Ureter (tissue), 1 donor: ENCODE results near the gene EIF4A2. TPM values are rescaled to one million over a fixed set of nuclear protein-coding genes. Genes with fewer than 3 reads are reported as not detected.
"Not testable (repeated sequence)": the region's sequence is repeated elsewhere in the genome, so short reads cannot be mapped to it uniquely, and the experiment has no call there.

ENCODE experiments used
- DNase-seq: peaks from one replicate; pipeline ENCODE4 v3.0.0-alpha.2; 2020; ENCODE audit warnings: low spot score
- total RNA-seq: library from RNA; stranded (reverse); gene quantifications from one replicate; pipeline ENCODE4 v1.2.4, GENCODE V29; 2023
- donor health status: DM: yes; HTN: yes; CAD: no.

The EIF4A2 gene
- total RNA-seq, 1 donor from 2014 or later = 343 TPM

DNA sequence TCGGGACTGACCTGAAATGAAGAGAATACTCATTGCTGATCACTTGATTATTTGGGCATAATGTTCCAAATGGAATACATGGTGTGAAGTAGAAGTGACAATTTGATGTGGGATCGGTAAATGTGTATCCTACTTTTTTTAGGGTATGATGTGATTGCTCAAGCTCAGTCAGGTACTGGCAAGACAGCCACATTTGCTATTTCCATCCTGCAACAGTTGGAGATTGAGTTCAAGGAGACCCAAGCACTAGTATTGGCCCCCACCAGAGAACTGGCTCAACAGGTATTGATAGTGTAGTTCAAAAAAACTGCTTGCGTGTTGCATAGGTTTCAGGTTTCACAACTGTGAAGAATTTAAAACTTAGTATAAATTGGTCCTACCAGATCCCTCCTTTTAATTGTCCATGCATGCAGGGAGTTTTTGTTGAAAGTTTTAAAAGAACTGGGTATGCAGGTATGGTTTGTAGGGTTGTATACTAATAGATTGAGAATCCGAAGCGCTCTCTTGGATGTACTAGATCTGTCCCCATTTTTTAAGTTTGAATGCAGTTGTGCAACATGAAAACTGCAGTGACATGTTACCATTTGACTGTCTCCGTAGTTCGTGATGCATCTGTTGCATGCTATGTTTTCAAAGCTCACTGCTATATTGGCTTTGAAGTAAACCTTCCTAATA lies 1.6 kb downstream of the EIF4A2 start:
- no peak for DNase-seq

DNA sequence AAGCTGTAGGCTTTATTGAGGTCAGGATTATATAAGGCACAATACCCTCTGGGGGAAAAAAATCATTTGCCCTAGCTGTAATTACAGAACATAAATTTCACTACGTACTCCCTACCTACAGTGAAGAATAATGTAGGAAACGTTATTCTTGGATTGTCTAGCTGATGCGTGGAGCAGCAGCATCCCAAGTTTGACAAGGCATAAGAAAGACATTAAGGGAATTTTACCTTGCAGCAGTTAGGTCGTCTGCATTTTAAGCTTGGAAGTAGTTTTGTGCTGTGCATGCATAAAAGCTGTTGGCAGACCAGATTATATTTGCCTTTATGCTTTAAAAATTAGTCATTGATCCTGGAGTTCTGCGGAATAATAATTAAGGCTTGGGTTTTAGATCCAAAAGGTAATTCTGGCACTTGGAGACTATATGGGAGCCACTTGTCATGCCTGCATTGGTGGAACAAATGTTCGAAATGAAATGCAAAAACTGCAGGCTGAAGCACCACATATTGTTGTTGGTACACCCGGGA lies 2.2 kb downstream of the EIF4A2 start:
- no peak for DNase-seq

DNA sequence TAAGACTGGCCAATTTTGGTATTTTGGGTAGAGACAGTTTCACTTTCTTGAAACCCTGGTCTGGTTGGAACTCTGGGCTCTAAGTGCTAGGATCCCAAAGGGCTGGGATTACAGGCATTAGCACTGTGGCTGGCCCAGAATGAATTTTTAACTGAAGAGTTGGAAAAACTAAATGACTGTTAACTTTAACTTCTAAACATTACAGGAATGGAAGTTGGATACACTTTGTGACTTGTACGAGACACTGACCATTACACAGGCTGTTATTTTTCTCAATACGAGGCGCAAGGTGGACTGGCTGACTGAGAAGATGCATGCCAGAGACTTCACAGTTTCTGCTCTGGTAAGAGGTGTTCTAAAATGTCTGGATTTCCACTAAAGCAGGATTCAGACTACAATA lies 3.5 kb downstream of the EIF4A2 start:
- no peak for DNase-seq

DNA sequence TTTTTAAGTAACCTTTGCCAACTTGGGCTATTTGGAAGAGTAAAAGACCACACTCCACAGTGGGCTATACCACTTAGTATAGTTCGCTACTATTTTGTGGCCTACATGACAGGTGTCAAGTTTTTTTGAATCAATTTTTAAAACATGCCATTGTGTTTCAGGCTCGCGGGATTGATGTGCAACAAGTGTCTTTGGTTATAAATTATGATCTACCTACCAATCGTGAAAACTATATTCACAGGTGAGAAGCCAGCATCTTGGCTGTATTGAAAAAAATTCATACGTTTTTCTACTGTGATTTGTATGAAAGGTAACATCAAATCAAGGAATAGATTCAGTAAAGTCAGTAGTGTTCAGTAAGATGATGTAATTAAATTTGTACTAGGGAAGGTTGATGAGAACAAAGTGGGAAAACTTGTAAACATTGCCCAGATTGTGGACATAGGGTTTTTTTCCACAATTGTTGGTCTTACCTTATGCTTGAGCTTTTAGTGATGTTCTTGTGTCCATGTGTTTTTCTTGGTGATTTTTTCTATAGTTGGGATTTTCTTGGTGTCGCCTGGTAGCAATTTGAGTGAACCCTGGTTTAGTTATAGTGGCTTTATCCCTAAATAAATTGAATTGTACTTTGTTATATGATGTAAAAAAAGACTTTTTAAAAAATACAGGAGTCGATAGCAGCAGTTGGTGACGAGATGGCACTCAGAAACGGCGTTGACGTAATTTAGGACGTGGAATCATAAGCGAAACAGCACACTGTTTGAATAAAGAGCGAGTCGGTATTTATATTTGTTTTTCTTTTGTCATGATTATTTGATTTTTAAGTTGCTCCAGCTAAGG lies 4.5 kb downstream of the EIF4A2 start:
- no peak for DNase-seq

DNA sequence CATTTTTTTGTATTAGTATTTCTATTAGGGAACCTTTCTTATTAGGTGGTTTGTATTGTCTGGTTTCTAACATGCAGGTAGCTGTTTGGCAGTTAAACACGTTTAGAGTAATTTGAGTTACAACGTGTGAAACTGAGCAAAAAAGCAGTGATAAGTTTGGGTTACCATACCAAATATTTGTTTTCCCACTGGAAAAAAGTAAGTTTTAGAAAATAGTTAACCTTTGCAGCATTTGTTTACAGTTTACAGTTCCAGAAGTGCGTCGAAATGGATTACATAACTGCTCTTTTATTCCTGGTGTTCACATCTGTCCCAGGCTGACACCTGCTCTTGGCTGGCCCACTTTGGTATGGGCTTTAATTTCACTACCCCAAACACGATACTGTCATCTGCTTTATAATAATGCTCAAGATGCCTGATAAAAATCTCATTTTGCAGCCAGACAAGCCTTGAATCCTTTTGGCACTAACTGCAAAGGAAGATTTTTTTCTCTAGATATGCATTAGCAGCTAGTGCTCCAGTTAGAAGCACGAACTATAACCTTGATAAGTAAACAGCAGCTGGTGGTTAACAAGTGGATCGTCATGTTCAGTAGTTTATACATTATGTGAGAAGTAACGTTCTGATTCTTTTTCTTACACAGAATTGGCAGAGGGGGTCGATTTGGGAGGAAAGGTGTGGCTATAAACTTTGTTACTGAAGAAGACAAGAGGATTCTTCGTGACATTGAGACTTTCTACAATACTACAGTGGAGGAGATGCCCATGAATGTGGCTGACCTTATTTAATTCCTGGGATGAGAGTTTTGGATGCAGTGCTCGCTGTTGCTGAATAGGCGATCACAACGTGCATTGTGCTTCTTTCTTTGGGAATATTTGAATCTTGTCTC lies 5.3 kb downstream of the EIF4A2 start:
- no peak for DNase-seq

DNA sequence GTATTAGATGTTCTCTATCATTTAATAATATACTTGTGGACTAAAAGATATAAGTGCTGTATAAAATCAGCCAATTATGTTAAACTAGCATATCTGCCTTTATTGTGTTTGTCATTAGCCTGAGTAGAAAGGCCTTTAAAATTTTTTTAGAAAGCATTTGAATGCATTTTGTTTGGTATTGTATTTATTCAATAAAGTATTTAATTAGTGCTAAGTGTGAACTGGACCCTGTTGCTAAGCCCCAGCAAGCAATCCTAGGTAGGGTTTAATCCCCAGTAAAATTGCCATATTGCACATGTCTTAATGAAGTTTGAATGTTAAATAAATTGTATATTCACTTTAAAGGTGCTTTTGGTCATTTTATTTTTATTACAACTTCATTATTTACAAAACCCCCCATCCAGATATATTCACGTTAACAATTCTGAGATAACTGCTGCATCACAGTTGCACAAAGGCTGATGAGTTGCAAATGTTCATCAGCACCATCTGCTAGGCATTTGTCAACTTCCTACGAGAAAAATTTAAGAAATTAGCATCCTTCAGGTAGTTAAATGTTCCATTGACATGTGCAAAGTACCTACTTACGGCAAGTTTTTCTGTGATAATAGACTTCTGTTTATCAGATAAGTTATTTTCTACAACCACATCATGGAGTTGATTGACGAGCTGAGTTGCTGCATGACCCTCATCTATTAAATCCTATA lies 6.3 kb downstream of the EIF4A2 start:
- no peak for DNase-seq

DNA sequence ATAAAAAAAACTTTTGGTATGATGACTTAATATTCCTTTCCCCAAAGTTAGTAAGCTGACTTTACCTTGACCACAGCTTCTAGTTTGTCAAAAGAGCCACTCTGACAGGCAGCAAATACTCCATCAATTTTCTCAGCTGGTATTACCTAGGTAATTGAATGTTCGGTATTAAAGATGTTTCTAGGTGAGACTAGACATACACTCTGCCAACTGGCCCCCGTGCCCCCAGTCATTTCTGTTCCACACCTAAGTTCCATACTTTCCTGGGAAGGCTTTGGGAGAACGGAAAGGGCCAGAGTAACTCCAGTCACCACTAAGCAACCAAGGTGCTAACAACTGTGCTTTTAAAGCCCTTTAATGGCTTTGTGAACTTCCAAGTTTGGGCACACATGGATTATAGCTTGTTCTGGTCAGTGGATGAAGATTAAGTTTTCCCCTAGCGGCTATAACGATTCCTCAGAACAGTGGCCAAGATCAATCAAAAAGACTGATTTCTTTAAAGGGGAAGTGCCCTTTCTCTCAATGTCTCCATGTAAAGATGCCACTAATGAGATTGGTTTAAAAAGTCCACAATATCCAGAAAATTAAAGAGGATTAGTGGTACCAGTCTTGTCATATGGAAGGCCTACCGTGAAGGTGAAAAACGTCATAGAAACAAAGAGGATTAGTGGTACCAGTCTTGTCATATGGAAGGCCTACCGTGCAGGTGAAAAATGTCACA lies 7.0 kb downstream of the EIF4A2 start:
- DNase-seq = no peak

DNA sequence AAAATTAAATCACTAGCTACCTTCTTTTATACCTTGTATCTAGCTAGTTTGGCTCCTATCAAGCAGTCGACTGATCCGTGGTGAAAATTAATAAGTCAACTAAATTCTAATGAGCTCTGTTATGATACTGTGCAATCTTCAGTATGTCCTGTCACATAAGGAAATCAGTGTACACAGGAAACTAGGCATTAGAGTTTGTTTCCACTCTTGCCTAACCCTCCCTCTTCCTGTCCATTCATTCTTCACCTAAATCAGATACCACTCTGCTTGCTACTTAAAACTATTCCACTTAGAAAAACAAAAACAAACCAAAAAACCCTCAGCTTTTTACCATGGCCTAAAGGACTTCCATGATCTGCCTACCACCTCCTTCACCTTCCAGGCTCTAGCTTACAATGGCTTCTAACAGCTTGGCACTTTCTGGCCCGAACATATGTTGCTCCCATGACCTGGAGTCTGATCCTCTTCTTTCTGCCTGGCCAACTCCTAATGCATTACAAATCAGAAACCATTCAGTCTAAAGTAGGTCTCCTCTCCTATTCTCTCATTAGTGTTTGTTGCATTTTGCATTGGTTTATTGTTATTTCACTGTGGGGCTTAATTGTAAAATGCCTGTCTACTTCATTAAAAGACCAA lies 15.0 kb downstream of the EIF4A2 start:
- no peak for DNase-seq

DNA sequence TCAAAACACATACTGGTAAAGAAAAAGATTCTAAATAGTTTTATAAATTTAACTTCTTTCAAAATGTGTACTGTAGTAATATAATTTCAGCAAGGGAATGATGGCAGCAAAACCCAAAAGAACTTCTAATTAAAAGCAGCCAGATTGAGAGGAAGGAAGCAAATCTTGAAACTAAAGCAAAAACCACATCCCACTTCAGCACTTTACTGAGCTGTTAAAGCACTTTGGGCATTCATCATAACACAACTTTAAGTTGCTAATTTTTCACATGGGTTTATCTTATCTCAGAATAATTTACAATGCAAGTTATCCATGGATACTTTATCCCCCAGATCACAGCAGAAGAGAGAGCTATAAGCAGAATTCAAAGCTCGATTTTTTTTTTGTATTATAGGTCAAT lies 16.9 kb downstream of the EIF4A2 start:
- DNase-seq = no peak

DNA sequence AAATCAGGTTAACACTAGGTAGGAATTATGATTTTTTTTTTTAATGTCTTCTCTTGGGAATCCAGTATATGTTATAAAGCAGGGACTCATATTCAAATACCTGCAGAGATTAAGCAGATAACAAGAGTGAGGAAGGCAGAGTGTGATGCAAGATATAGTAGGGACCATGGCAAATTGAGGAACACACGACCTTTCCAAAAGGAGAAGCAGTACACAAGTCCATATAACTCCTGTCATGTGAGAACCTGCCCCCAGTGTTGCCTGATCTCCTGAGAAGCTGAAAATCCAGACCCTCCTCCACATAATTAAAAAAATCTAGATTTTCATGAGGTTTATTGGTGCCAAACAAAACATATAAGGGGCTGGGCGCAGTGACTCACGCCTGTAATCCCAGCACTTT lies 19.3 kb downstream of the EIF4A2 start:
- DNase-seq = no peak

DNA sequence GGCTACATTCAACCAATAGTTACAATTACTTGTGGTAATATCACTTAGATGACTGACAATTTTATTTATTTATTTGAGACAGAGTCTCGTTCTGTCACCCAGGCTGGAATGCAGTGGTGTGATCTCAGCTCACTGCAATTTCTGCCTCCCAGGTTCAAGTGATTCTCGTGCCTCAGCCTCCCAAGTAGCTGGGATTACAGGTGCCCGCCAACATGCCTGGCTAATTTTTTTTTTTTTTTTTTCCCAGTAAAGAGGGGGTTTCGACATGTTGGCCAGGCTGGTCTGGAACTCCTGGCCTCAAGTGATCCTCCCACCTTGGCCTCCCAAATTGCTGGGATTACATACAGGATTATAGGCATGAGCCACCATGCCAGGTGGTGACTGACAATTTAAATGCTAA lies 20.1 kb downstream of the EIF4A2 start:
- DNase-seq = not testable (repeated sequence)

DNA sequence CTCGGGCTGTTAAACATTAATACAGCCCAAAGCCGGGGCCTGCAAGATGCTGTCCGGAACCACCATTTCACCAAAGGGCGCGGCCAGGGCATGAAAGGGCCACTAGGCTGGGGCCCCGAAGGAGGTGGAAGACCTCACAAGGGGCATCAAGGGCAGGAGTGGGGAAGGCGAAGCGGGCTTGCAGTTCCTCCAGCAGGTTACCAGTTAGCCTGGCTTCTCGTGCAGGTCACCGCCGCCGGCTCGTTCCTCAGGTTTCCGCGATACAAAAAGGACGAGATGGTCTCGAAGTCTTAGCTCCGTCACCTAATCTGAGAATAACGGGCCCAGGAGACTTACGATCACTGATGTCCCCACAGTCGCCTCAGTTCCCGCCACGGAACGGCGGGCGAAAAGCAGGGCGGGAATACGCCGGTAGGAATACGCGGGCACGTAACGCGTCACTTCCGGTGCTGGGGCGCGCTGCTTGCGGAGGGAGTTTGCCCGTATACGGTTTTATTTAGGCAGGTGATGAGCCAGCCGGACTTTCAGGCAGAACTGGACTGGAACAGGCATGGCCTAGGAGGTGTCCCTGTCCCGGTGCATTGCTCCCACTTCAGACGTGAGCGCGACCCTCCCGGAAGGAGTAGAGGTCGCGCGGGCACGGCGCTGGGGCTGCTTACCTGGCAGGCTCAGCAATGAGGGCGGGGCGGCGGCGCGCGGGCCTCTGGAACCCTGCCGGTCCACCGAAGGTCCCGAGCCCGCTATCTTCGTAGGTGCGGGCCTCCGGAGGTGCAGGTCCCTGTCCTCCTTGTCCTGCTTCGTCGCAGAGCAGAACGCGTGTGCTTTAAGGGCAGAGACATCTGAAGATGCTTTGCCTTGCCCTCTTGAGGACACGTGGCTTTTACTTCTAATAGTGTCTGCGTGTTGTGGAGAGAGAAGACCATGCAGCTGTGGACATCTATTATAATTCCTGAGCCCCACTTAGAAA lies 23.0 kb downstream of the EIF4A2 start, which contains the start of gene RFC4:
TSS of gene RFC4 (minus strand) at position 394 of the 967 bp plus-strand sequence. CDS start 1,769 bp downstream, outside the sequence.
- peak; percentile 89 for DNase-seq

DNA sequence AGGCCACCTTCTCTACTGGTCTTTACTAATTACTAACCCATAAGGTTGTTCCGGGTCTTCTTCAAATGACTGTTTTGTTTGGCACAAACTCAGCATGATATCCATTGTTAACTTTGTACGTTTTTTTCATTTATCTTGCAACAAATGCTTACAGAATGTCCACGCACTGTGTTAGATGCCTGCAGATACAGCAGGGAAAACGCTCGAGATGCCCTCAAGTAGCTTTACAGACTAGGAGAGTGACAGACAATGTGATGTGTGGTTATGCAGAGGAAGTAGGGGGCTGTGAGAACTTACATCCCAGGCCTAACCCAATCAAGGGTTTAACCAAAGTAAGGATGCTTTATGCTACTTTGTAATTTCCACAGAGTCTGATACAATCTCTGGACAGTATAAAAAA lies 23.9 kb downstream of the EIF4A2 start:
- no peak for DNase-seq

DNA sequence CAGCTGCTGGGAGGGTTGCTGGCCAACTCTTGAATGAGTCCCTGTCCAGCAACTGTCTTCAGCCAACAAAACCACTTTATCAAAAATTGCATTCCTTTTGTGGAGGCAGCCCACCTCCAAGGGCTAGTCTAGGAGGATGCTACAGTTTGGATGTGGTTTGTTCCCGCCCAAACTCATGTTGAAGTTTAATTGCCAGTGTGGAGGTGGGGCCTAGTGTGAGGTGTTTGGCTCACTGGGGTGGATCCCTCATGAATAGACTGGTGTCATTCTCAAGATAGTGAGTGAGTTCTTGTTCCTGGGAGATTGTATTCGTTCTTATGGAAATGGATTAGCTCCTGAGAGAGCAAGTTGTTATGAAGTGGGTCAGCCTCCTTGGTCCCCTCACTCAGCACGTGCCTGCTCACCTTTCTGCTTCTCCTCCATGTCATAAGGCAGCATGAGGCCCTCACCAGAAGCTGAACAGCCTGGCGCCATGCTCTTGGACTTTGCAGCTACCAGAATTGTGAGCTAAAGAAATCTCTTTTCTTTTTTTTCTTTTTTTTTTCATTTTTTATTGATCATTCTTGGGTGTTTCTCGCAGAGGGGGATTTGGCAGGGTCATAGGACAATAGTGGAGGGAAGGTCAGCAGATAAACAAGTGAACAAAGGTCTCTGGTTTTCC lies 27.1 kb downstream of the EIF4A2 start:
- DNase-seq = no peak

DNA sequence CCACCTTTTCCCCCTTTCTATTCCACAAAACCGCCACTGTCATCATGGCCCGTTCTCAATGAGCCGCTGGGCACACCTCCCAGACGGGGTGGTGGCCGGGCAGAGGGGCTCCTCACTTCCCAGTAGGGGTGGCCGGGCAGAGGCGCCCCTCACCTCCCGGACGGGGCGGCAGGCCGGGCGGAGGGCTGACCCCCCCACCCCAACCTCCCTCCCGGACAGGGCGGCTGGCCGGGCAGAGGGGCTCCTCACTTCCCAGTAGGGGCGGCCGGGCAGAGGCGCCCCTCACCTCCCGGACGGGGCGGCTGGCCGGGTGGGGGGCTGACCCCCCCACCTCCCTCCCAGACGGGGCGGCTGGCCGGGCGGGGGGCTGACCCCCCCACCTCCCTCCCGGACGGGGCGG lies 27.9 kb downstream of the EIF4A2 start:
- not testable (repeated sequence) for DNase-seq

DNA sequence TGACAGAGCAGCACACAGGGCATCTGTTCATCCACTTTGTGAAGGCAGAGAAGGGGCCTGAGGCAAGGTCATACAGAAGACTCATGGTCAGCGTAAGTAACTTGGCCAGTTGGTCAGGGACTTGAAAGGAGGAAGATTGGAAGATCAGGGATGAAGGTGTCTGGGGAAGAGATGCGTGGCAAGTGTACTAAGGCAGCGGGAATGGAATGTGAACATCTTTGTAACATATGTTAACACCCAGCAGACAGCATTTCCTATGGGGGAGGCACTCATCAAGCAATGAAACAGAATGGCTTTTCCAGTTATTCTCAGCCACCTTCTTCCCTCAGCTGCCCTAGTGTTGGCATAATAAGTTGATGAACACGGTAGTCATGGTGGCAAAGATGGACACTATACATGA lies 30.7 kb downstream of the EIF4A2 start:
- no peak for DNase-seq

DNA sequence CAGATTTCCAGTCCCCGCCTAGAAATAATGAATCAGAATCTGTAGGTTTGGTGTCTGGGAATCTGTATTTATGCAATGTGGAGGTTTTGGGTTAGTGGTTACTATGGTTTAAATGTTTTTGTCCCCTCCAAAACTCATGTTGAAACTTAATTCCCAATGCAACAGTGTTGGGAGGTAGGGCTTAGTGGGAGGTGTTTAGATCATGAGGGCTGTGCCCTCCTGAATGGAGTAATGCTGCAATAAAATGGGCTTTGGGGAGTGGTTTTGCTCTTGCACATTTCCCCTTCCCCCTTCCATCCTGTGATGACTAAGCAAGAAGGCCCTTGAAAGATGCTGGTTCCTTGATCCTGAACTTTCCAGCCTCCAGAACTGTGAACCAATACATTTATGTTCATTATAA lies 32.1 kb downstream of the EIF4A2 start:
- DNase-seq = no peak

DNA sequence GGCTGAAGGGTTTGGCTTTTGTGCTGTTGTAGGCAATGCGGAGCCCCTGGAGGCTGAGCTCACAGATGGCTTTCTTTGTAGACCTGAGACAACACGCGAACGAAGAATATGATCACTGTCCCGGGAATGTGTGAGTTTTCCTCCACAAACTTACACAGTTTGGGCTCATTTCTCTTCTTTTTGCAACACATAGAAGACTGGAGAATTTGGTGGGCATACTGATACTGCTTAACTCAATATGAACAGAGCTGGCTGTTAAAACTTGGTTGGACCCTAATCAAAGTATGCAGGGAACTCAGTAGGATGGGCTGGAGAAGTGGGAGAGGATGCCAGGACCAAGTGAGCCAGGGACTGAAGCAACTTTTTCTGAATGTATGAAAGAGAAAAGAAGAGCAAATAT lies 35.1 kb downstream of the EIF4A2 start:
- DNase-seq = no peak
